GM12891 (cell line): ENCODE data around the gene DPP10.

Experiments used
- DNase-seq: peaks from one replicate; pipeline ENCODE4 v3.0.0; 2011; ENCODE audit warnings: low spot score; ENCODE audit not compliant: insufficient read length
- FAIRE-seq: peaks from 2 replicates; lab custom pipeline; 2011; peaks lifted over from hg19 to GRCh38; lab: Jason Lieb, UNC
- PAX5 ChIP-seq: IDR thresholded peaks from 2 replicates; pipeline ENCODE4 v1.6.1; 2011; ENCODE audit warnings: low read length, moderate library complexity, mild to moderate bottlenecking; ENCODE audit not compliant: insufficient read depth, severe bottlenecking
- POLR2A ChIP-seq: IDR thresholded peaks from 2 replicates; pipeline ENCODE4 v1.6.1; 2011; ENCODE audit warnings: low read depth, low read length, control low read depth
- POLR2AphosphoS5 ChIP-seq: IDR thresholded peaks from 2 replicates; pipeline ENCODE4 v1.6.1; 2011; ENCODE audit warnings: low read depth, low read length, control low read depth
- POU2F2 ChIP-seq: IDR thresholded peaks from 2 replicates; pipeline ENCODE4 v1.6.1; 2011; ENCODE audit warnings: low read depth, mild to moderate bottlenecking, control low read depth, low read length, moderate library complexity
- SPI1 ChIP-seq: IDR thresholded peaks from 2 replicates; pipeline ENCODE4 v1.6.1; 2011; ENCODE audit warnings: low read depth, low read length, control low read depth
- TAF1 ChIP-seq: IDR thresholded peaks from 2 replicates; pipeline ENCODE4 v1.6.1; 2011; ENCODE audit warnings: low read depth, low read length, control low read depth

Gene DPP10

DNA sequence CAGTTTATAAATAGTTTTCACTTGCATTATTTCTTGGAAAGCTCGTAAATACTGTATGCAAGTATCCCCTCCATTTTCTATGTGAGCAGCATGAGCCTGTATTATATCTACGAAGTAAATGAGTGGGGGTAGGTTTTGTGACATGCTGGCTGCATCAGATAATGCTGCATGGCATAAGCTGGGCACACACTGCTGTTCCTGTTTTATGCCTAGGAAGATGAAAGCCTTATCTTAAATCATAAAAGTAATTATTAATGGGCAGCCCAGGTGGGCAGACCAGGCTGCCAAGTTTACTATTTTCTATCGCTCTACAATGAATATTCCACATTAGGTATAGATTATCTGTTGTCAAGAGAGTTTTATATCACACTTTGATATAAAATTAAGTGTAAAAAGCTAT, 854.6 kb downstream of the DPP10 start:
- DNase-seq (no peak), FAIRE-seq (no peak)
- TF ChIP-seq POLR2A: no peak
- no peak for TF ChIP-seq PAX5
- TF ChIP-seq POLR2AphosphoS5: no peak
- no peak for TF ChIP-seq POU2F2
- TF ChIP-seq TAF1: no peak
- TF ChIP-seq SPI1: no peak

DNA sequence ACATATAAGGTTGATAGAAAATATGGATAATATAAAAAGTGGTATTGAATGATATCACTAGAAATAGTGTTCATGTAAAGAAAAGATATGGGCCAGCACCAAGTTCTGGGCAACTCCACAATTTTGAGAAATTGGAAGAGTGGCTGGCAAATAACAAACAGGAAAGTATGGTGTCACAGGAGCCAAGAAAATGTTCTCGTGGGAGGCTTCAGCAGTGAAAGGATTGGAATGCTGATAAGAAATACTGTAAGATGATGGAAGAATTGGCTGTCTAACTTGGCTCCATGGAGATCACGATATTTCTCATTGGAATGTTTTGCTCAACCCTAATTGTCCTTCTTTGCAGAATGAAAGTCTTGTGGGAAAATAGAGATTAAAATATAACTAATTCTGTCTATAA, 856.8 kb downstream of the DPP10 start:
- TF ChIP-seq POU2F2 (no peak), POLR2A (no peak), SPI1 (no peak), POLR2AphosphoS5 (no peak), TAF1 (no peak), PAX5 (no peak)
- DNase-seq (no peak), FAIRE-seq (no peak)

DNA sequence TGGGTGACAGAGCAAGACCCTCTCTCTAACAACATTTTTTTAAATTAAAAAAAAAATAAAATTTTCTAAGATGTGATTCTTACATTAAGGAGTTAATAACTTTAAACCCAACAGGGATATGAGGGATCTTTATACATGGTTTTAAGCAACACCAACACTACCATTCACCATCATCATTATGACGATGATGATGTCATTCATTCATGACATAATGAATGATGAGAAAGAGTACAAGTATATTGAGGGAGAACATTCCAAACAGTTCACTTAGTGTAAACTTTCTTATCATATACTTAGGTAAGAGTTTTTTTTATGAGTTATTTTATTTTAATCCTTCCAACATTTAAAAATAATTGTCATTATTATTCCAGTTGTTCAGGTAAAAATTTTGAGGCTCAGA, 863.3 kb downstream of the DPP10 start:
- no peak for DNase-seq
- TF ChIP-seq SPI1: no peak
- no peak for TF ChIP-seq TAF1
- TF ChIP-seq POU2F2: no peak
- no peak for TF ChIP-seq PAX5
- no peak for TF ChIP-seq POLR2AphosphoS5
- no peak for TF ChIP-seq POLR2A
- FAIRE-seq: no peak

DNA sequence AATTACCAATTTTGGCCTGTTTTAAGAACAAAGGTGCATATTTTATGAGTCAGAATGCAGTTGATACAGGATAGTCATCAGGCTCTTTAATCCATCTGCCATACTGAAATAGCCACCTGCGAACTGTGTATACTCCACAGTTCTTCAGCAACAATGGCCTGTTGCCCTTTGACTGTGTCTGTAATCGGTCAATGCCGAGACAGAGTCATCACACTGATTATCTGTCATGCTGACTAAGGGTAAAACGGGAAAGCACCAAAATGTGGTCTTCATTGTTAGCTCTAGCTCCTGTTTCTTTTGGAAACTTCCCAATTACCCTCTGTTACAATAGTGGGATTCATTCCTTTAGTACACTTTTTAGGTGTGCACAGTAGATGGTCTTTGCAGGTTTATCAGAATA, 871.7 kb downstream of the DPP10 start:
- FAIRE-seq (no peak), DNase-seq (no peak)
- no peak for TF ChIP-seq PAX5
- TF ChIP-seq POLR2AphosphoS5: no peak
- no peak for TF ChIP-seq POU2F2
- no peak for TF ChIP-seq POLR2A
- TF ChIP-seq SPI1: no peak
- no peak for TF ChIP-seq TAF1

DNA sequence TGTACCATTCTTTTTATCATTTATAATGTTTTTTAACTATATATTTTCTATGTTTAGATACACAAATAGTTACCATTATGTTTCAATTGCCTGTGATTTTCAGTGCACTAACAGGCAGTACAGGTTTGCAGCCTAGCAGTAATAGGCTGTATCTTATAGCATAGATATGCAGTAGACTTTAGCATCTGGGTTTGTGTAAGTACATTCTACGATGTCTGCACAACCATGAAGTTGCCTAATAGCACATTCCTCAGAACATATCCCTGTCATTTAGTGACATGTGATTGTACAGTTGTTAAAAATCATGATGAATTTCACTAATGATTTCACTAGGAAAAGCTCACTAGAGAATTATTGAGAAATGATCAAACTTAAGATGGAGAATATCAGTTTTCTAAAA, 884.6 kb downstream of the DPP10 start:
- no peak for DNase-seq
- no peak for FAIRE-seq
- no peak for TF ChIP-seq TAF1
- TF ChIP-seq PAX5: no peak

DNA sequence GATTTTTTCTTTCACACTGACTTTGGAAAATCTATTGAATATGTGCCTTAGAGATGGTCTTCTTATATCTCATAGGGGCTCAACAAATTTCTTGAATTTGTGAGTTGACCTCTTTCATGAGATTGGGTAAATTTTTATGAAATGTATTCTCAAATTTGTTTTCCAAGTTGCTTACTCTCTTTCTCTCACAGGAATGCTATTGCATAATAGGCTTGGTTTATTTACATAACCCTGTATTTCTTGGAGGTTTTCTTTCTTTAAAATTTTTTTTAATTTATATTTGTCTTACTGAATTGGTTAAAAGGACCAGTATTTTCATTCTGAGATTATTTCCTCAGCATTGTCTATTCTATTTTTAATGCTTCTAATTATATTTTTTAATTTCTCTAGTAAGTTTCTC, 917.1 kb downstream of the DPP10 start:
- TF ChIP-seq POU2F2: no peak
- no peak for TF ChIP-seq POLR2AphosphoS5
- TF ChIP-seq POLR2A: no peak
- TF ChIP-seq PAX5: no peak
- TF ChIP-seq TAF1: no peak
- TF ChIP-seq SPI1: no peak
- DNase-seq (no peak), FAIRE-seq (no peak)

DNA sequence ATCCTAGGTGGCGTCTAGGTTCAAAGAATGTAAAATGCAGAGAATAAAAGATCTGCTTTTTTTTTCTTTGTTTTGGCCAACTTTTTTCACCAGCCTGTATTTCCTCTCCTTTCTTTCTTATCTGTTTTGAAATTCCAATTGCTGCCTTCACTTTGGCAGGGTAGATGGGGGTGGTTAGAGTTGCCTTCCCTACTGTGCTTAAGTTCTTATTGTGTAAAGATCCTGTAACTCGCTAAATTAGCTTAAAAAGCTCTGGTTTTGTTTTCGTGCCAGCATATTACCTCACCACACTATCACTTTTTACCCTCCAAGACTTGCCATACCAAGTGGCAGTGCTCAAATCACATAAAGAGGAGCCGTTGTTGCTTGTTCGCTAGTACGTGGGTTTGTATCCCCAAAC, 921.7 kb downstream of the DPP10 start:
- FAIRE-seq (no peak), DNase-seq (no peak)
- no peak for TF ChIP-seq PAX5
- TF ChIP-seq POLR2AphosphoS5: no peak

DNA sequence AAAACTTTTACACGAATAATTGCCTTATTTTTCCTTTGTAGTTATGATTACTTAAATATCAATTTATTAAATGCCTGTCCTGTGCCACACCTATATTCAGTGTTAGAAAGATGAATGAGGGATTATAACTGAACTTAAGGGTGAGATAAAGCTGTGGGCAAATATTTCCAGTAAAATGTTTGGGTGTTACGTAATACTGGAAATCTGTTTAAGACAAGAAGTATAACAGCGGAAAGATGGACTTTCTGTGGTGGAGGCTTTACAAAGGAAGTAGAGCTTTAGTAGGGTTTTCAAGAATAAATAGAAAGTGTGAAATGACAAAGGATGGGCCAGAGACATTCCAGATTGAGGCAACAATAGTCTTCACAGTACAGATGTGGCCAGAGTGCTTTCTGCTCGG, 927.0 kb downstream of the DPP10 start:
- no peak for FAIRE-seq
- DNase-seq: no peak
- no peak for TF ChIP-seq SPI1
- TF ChIP-seq TAF1: no peak
- TF ChIP-seq PAX5: no peak
- no peak for TF ChIP-seq POLR2AphosphoS5
- TF ChIP-seq POU2F2: no peak
- no peak for TF ChIP-seq POLR2A

DNA sequence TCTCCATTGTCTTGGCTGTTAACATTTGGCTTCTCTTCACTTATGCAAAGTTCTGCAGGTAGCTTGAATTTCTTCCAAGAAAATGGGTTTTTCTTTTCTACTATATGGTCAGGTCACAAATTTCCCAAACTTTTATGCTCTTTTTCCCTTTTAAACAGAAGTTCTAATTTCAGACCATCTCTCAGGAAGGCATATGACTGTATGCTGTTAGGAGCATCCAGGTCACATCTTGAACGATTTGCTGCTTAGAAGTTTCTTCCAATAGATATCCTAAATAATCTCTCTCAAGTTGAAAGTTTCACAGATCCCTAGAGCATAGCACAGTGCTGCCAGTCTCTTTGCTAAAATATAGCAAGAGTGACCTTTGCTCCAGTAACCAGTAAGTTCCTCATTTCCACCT, 932.5 kb downstream of the DPP10 start:
- no peak for TF ChIP-seq SPI1
- TF ChIP-seq POU2F2: no peak
- no peak for TF ChIP-seq PAX5
- no peak for TF ChIP-seq POLR2AphosphoS5
- TF ChIP-seq TAF1: no peak
- FAIRE-seq: no peak
- no peak for DNase-seq

DNA sequence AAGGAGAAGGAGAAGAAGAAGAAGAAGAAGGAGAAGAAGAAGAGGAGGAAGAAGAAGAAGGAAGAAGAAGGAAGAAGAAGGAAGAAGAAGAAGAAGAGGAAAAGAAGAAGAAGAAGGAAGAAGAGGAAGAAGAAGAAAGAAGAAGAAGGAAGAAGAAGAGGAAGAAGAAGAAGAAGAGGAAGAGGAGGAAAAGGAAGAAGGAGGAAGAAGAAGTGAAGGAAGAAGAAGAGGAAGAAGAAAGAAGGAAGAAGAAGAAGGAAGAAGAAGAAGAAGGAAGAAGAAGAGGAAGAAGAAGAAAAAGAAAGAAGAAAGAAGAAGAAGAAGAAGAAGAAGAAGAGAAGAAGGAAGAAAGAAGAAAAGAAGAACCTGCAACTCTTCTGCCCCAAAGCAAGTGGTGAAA, 942.0 kb downstream of the DPP10 start:
- FAIRE-seq: no peak
- TF ChIP-seq PAX5 (no peak), POLR2A (no peak), TAF1 (no peak), POU2F2 (no peak), SPI1 (no peak), POLR2AphosphoS5 (no peak)
- DNase-seq: no peak

DNA sequence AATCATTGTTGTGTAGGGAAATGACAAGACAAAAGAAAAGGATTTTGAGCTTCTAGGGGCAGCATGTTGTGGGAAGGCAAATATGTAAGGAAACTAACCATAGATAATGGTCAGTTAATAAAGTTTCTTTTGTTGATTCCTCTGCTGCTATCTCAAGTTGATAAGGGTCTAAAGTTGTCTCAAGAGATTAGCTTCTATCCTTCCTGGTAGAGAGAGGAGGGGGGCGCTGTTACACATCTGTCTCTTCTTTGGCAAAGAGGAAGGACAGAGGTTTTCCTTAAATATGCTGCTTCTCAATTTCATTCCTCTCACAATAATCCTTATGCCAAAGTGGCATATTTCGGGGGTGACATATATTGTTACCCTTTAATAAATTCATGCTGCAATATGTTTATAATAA, 944.0 kb downstream of the DPP10 start:
- DNase-seq: no peak
- TF ChIP-seq TAF1 (no peak), POU2F2 (no peak), SPI1 (no peak), POLR2A (no peak), POLR2AphosphoS5 (no peak), PAX5 (no peak)
- no peak for FAIRE-seq
